HG03571 (cell line): ENCODE results near the gene AGBL2.
"Not testable (repeated sequence)": the region's sequence is repeated elsewhere in the genome, so short reads cannot be mapped to it uniquely, and the experiment has no call there.

Experiments used
- ATAC-seq: cut with Tn5 transposase; IDR thresholded peaks from one replicate; pipeline ENCODE4 v1.9.1; 2021; ENCODE audit not compliant: unreplicated experiment

AGBL2 gene

GRCh38 chr11:47640506-47640905 lies 74.7 kb downstream of the AGBL2 start:
- ATAC-seq, result not testable (repeated sequence)

- not testable (repeated sequence) for ATAC-seq
Measured at GRCh38 chr11:47636331-47636730, 78.8 kb downstream of the AGBL2 start.

GRCh38 chr11:47631473-47631872 lies 83.7 kb downstream of the AGBL2 start:
- ATAC-seq, result no peak

GRCh38 chr11:47628026-47628425 lies 87.1 kb downstream of the AGBL2 start:
- ATAC-seq, result no peak

GRCh38 chr11:47626234-47626633 lies 88.9 kb downstream of the AGBL2 start:
- no peak for ATAC-seq

GRCh38 chr11:47620836-47621378 lies 94.3 kb downstream of the AGBL2 start:
- ATAC-seq, result no peak

GRCh38 chr11:47617417-47617809 lies 97.8 kb downstream of the AGBL2 start:
- no peak for ATAC-seq

GRCh38 chr11:47616726-47617416 lies 98.3 kb downstream of the AGBL2 start:
- no peak for ATAC-seq

GRCh38 chr11:47615249-47615648 lies 99.9 kb downstream of the AGBL2 start:
- ATAC-seq, result no peak

- peak; percentile 73 for ATAC-seq
Measured at GRCh38 chr11:47611348-47611794, 103.8 kb downstream of the AGBL2 start.

GRCh38 chr11:47609675-47610074 lies 105.5 kb downstream of the AGBL2 start:
- no peak for ATAC-seq
